Stimulated activated CD8-positive, alpha-beta memory T cell treated with anti-CD3 and anti-CD28 coated beads, Interleukin-12 subunit alpha, Interleukin-12 subunit beta, amount 100 ng/mL, for 1 hour (primary cell): Measurements from ENCODE around the gene RAD51B.

Experiments
- DNase-seq: peaks from one replicate; pipeline ENCODE4 v3.0.0-alpha.2; 2020; ENCODE audit warnings: low read depth

RAD51B gene

DNA sequence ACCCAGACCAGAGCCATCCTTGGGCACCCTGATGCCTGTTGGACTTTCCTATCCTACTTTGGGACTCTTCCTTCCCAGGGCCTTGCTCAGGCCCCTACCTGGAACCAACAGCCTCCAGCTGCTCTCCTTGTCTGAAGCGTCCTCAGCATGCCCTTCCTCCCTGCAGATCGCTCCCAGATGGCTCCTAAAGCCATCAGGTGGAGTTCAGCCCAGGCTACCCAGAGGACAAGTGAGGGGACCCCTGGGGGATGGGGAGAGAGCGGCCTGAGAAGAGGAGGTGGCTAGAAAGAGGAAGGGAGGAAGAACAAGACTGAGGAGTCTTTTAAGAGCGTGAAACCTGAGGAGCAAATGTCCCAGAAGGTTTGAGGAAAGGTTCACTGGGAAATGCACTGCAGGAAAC, 736.7 kb downstream of the RAD51B start:
- DNase-seq = no peak

DNA sequence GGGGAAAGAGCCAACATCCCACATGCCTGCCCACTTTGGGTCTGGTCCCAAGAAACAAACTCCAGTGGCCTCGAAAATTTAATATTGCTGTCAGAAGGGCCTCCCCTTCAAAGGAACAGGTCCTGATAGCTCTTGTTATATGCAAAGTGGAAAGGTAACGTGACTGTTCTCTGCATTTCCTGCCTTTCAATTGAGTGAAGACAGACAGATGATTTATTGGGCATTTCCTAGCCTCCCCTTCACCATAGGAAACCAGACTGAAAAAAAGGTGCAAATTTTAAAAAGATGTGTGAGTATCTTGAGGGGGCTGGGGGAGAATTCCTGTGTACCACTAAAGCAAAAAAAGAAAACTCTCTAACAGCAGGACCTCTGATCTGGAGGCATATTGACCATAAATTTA, 738.1 kb downstream of the RAD51B start:
- no peak for DNase-seq

DNA sequence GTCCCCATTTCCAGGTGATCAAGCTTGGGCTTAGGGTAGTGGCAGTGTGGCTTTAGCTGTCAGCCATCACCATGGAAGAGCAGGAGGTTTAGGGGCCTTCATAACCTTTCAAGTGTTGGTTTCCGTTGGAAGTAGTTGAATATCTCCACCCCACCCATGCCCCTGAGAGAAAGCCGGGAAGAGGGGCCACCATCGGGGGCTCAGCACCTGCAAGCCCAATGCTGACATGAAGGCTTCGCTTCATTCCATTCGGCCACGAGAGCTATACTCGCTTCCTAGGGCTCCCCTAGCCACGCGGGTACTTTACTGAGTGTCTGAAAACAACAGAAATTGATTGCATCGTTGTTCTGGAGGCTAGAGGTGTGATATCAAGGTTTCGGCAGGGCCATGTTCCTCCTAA, 738.5 kb downstream of the RAD51B start:
- DNase-seq = no peak

- no peak for DNase-seq
Observed at GRCh38 chr14:68559949-68560348, 740.4 kb downstream of the RAD51B start.

GRCh38 chr14:68561531-68562007, 742.0 kb downstream of the RAD51B start:
- DNase-seq = no peak

- DNase-seq = no peak
Observed at GRCh38 chr14:68562911-68563250, 743.3 kb downstream of the RAD51B start.

GRCh38 chr14:68563251-68564131, 743.9 kb downstream of the RAD51B start:
- no peak for DNase-seq

DNA sequence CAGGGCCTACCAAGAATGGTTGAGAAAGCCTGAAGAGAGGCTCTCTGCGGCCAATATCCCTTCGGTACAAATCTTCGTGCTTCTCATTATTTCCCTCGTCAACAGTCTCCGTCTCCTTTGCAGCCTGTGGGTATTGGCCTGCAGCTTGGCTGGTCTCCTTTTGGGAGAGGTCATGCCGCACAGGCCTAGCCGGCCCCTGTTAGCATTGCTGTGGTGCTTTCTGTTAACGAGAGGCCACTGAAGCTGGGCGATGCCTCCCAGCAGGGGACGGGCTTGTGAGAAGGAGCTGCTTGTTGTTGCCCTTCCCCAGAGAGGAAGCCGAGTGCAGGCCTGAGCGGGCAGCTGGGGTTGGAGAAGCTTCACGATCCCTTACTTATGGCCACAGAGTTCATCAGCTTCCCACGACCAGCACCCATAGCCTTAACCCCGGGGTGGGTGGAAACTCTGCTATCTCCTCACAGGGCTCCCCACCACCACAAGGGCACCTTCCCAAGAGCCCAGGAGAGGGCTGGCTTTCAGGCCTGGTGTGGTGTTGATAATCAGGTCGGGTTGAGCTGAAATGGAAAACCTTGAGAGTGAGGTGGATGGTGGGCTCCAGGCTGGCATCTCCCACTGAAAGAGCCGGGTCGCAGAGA, 744.7 kb downstream of the RAD51B start:
- no peak for DNase-seq

DNA sequence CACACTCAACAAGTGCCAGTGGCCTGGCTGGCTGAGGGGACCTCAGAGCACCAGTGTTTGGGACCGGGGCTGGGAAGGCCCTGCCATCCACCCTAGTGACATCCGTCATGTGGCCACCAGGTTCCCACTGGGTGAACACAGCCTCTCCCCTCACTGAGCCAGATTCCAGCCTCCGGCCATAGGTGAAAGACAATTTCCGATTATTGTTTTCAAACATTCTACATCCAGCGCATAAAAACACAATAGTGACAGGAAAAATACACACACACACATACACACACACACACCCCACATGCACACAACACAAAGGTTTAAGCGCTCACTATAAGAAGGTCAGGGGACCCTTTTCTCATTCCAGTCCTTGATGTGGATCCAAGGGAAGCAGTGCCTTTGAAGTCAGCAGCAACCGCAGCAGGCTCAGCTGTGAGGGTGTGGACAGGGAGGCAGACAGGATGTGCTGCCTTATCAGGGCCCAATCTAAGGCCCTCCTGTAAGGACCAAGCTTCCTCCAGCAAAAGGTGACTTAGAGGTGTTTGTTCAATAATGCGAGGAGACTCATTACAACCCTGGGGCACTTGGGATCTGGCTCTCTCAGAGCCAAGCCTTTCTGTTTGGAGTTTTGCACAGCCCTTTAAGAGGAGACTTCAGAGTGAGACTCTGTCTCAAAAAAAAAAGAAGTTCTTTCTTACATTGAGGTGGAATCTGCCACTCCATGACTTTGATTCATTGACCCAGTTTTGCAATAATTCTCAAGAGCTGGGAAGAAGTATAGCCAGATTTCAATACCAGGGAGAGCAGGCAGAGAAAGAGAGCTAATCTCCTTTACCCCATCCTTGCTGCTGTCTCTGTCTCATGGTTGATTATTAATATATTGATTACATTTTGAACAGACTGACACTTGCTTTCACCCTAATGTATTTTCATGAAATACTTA, 745.5 kb downstream of the RAD51B start:
- no peak for DNase-seq

- no peak for DNase-seq
Observed at GRCh38 chr14:68566075-68566474, 746.5 kb downstream of the RAD51B start.

DNA sequence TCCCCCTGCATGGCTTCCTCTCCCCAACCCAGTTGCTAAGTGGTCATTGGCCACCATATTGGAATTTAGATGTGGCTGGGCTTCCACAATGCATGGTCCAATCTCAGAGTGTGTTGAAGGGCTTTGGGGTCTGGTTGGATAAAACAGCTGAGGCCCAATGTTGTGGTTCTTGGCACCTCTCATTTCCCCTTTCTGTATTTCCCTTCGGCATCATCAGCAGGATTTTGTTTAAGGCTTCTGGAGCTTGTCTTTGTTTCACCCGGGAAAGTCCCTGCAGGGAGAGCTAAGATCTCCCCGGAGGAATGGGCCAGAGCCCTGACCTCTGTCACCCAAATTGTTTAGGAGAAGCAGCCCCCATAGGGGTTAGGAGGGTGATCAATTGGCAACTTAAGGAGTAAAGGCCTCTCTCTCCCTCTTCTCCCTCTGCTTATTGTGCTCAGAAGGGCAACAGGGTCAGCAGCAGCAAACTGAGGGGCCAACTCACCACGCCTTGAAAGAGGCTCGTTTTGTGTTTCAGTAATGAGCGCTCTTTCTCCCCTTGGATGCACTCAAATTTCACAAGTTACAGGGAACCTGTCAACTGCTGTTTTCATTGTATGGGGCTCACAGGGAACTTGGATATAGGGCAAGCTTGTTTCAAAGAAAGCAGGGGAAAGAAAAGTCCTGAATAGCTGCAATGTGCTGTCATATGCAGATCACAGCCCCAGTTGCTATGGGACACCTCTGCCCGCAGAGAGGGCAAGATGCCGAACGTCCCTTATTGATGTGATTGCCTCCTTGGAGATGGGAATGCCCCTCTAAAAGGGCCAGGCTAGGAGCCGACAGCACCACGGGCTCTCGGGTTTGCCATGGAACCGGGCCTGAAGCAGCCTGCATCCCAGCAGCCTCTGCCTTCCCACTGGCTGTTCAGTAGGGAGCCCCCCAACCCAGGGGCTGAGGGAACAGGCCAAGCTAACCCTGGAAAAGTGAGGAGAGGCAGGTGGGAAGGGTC, 749.6 kb downstream of the RAD51B start:
- no peak for DNase-seq

GRCh38 chr14:68569970-68570409, 750.4 kb downstream of the RAD51B start:
- no peak for DNase-seq

DNA sequence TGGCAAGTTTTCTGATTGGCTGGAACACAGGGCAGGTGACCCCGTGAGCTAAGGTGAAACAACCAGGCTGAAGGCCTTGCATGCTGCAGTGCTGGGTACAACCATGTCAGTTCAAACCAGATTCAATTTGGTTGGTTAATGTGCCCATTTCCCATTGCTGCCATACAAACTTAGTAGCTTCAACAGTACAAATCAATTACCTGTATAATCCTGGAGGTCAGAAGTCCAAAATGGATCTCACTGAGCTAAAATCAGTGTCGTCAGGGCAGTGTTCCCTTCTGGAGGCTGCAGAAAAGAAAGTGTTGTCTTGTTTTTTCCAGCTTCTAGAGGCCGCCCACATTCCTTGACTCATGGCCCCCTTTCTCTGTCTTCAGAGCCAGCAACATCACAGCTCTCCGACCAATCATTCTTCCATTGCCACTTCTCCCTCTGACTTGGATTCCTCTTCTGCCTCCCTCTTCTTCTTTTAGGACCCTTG, 751.6 kb downstream of the RAD51B start:
- DNase-seq = no peak

- no peak for DNase-seq
Observed at GRCh38 chr14:68571928-68572525, 752.4 kb downstream of the RAD51B start.

- DNase-seq = no peak
Observed at GRCh38 chr14:68573126-68573525, 753.5 kb downstream of the RAD51B start.

DNA sequence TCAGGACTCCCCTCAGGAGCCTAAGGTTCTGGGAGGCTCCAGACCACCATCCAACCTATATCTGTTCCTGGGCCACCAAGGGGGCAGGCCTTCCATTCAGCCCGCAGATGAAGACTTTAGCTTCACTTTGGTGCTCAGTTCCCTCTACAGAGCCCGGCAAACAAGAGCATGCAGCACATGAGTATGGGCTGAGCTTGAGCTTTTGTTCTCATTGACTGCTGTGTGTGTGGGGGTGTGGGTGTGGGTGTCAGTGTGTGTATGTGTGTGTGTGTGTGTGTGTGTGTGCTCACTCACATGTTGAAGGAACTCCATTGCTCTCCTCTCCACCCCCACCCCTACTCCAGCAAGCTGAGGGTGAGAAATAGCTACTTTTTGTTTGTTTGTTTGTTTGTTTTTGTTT, 754.1 kb downstream of the RAD51B start:
- no peak for DNase-seq

GRCh38 chr14:68574461-68574860, 754.9 kb downstream of the RAD51B start:
- no peak for DNase-seq

DNA sequence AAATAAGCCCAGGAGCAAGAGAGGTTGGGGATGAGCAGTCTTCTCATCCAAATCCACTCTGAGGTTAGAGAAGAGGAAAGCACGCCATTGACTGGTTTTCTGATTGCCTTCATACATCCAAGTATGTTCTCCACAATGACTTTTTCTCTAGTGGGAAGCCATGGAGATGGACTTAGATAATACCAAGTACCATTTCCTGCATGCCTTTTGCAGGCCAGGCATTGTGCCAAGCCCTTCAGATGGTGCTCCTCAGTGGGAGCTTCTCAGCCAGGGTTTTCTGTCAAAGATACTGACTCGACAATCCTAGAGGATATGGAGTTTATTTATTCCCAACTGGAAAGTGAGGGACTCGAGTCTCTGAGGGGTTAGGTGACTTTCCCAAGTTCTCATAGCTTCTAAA, 755.3 kb downstream of the RAD51B start:
- no peak for DNase-seq

DNA sequence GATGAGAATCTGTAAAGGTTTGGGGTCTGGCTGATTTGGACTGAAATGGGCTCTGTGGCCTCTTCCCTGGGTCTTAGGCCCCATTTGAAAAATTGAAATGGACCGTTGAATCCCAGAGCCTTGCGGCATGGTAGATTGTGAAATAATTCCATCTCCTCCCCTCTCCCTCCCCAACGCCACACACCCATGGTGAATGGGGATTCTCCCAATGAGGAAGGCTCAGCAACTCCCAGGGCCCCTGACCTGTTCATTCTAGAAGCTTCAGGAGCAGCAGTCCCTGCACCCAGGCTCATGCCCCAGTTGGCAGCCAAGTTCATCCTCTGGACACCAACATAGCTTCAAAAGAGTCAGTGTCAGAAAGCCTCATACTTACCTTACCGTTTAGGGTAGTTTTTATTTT, 755.8 kb downstream of the RAD51B start:
- DNase-seq = no peak

DNA sequence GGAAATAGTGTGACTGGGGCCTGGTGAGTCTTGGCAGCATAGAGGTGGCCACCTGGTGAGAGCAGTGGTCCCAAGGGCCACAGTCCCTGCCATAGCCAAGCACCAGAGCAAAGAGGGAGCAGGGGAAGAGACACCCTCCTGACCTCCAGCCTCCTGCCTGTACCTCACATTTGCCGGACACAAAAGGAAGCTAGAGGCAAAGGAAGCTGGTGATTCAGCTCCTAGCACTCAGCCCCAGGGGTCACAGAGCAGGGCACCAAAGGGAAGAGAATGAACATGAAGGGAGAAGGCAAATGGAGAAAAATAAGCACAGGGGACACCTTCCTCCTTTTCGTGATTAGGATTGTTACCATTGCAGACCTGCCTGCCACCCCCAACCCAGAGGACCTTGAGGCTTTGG, 756.5 kb downstream of the RAD51B start:
- no peak for DNase-seq
